Activated CD4-positive, alpha-beta T cell treated with anti-CD3 and anti-CD28 coated beads, Interleukin-2, amount 10 ng/mL, durations not matched to agents 24 days and 14 days (primary cell): ENCODE measurements around the gene OPCML. TPM values are rescaled to one million over a fixed set of nuclear protein-coding genes. Genes with fewer than 3 reads are reported as not detected.

Experiments
- DNase-seq: peaks from one replicate; pipeline ENCODE4 v3.0.0; 2022
- H3K27ac Mint-ChIP-seq: one replicate; pipeline ENCODE4 v1.8.0; 2022; ENCODE audit warnings: mild to moderate bottlenecking, mixed read lengths
- H3K27me3 Mint-ChIP-seq: one replicate; pipeline ENCODE4 v1.8.0; 2022; ENCODE audit warnings: mixed read lengths
- H3K36me3 Mint-ChIP-seq: one replicate; pipeline ENCODE4 v1.8.0; 2022; ENCODE audit warnings: low read depth, mild to moderate bottlenecking, mixed read lengths
- H3K4me1 Mint-ChIP-seq: one replicate; pipeline ENCODE4 v1.8.0; 2021; ENCODE audit warnings: mixed read lengths
- H3K4me3 Mint-ChIP-seq: one replicate; pipeline ENCODE4 v1.8.0; 2022; ENCODE audit warnings: mild to moderate bottlenecking, moderate library complexity, mixed read lengths
- H3K9me3 Mint-ChIP-seq: one replicate; pipeline ENCODE4 v1.8.0; 2021; ENCODE audit warnings: mixed read lengths
- intact Hi-C: fragments of 100-400 bp; cut with micrococcal nuclease; formaldehyde crosslinking; loops from one replicate; pipeline ENCODE4 v1.15.1; 2023
- total RNA-seq: library from RNA; stranded (reverse); gene quantifications from 2 replicates; pipeline ENCODE4 v1.2.3, GENCODE V29; 2022

OPCML gene
- total RNA-seq, 1 donor from 2014 or later: not detected

DNA sequence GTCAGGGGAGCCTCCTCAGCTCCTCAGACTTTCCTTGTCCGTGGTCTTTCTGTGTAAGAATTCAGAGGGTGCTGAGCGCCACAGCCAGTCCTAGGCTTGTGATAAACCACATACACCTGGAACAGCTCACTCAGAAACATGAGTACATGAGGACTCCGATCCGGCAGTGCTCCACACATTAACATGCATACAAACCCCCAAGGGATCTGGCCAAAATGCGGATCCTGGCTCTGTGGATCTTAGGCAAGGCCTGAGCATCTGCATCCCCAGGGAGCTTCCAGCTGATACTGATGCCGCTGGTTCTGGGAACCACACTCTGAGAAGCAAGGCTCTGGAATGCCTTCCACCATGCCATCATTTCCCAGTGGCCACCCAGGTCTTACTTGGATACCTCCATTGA, 20.6 kb upstream of the OPCML start:
- intact Hi-C loops: no loop called here
- no peak overlapping the region for H3K4me3 Mint-ChIP-seq
- H3K27me3 Mint-ChIP-seq: no peaks in the 10 kb centered on the region
- no peaks in the 10 kb centered on the region for H3K9me3 Mint-ChIP-seq
- H3K4me1 Mint-ChIP-seq: no peaks in the 10 kb centered on the region
- DNase-seq: no peak
- no peaks in the 10 kb centered on the region for H3K36me3 Mint-ChIP-seq
- H3K27ac Mint-ChIP-seq: no peak overlapping the region

- intact Hi-C loops: no loop called here
- no peaks in the 10 kb centered on the region for H3K4me1 Mint-ChIP-seq
Observed at GRCh38 chr11:133551064-133551463, 18.8 kb upstream of the OPCML start.

GRCh38 chr11:133549826-133550225, 17.5 kb upstream of the OPCML start:
- Mint-ChIP-seq H3K4me1 (no peaks in the 10 kb centered on the region), H3K36me3 (no peaks in the 10 kb centered on the region), H3K27me3 (no peaks in the 10 kb centered on the region), H3K9me3 (no peaks in the 10 kb centered on the region), H3K27ac (no peak overlapping the region), H3K4me3 (no peak overlapping the region)
- intact Hi-C loops: no loop called here
- no peak for DNase-seq

More at GRCh38 chr11:133551064-133551463, 18.8 kb upstream of the OPCML start:
- H3K36me3 Mint-ChIP-seq: no peaks in the 10 kb centered on the region
- no peak overlapping the region for H3K27ac Mint-ChIP-seq
- H3K27me3 Mint-ChIP-seq: no peaks in the 10 kb centered on the region
- no peak overlapping the region for H3K4me3 Mint-ChIP-seq
- H3K9me3 Mint-ChIP-seq: no peaks in the 10 kb centered on the region
- DNase-seq: no peak

GRCh38 chr11:133548641-133549040, 16.3 kb upstream of the OPCML start:
- H3K9me3 Mint-ChIP-seq: no peaks in the 10 kb centered on the region
- no peak overlapping the region for H3K4me3 Mint-ChIP-seq
- H3K27me3 Mint-ChIP-seq: no peaks in the 10 kb centered on the region
- H3K4me1 Mint-ChIP-seq: no peaks in the 10 kb centered on the region
- H3K36me3 Mint-ChIP-seq: no peaks in the 10 kb centered on the region
- DNase-seq: no peak
- H3K27ac Mint-ChIP-seq: no peak overlapping the region
- intact Hi-C loops: no loop called here

DNA sequence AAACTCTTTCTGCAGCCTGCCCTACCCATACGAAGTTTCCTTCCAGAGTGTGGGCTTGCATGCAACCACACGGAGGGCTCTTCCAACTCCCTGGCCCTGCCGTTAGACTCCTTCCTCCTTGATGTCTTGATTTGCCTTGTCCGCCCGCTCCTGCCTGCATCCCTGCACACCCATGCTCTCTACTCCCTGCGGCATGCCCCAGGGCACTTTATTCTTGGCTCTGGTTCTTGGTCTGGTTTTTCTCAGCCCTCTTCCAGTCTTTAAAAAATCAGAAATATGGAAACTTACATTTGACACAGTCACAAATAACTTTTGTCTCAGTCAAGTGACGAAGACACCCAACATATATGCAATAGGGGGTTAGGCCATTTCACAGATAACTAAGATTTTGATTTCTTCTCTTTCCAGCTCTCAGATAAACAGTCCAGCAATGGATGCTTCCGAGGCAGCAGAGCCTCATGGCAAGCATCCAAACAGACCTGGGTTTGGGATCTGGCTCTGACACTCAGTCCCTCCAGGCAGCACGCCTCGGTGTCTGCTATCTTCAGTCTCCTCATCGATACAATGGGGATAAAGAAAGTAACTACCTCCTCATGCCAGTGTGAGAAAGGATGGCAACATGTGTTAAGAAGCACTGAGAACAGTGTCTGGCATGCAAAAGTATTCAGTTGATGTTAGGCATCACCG, 15.7 kb upstream of the OPCML start:
- Mint-ChIP-seq H3K27ac (no peak overlapping the region), H3K27me3 (no peaks in the 10 kb centered on the region), H3K36me3 (no peaks in the 10 kb centered on the region), H3K9me3 (no peaks in the 10 kb centered on the region), H3K4me1 (no peaks in the 10 kb centered on the region), H3K4me3 (no peak overlapping the region)
- DNase-seq: no peak
- intact Hi-C loops: no loop called here

GRCh38 chr11:133545199-133545803, 13.0 kb upstream of the OPCML start:
- Mint-ChIP-seq H3K36me3 (no peaks in the 10 kb centered on the region), H3K27me3 (no peaks in the 10 kb centered on the region), H3K4me3 (no peak overlapping the region), H3K9me3 (no peaks in the 10 kb centered on the region), H3K4me1 (no peaks in the 10 kb centered on the region), H3K27ac (no peak overlapping the region)
- DNase-seq: no peak
- intact Hi-C loops: no loop called here

GRCh38 chr11:133541720-133542095, 9.4 kb upstream of the OPCML start:
- H3K36me3 Mint-ChIP-seq: no peaks in the 10 kb centered on the region
- DNase-seq: no peak
- H3K27me3 Mint-ChIP-seq: no peaks in the 10 kb centered on the region
- no peaks in the 10 kb centered on the region for H3K9me3 Mint-ChIP-seq
- H3K4me1 Mint-ChIP-seq: no peaks in the 10 kb centered on the region
- no peak overlapping the region for H3K4me3 Mint-ChIP-seq
- intact Hi-C loops: no loop called here
- H3K27ac Mint-ChIP-seq: no peak overlapping the region

DNA sequence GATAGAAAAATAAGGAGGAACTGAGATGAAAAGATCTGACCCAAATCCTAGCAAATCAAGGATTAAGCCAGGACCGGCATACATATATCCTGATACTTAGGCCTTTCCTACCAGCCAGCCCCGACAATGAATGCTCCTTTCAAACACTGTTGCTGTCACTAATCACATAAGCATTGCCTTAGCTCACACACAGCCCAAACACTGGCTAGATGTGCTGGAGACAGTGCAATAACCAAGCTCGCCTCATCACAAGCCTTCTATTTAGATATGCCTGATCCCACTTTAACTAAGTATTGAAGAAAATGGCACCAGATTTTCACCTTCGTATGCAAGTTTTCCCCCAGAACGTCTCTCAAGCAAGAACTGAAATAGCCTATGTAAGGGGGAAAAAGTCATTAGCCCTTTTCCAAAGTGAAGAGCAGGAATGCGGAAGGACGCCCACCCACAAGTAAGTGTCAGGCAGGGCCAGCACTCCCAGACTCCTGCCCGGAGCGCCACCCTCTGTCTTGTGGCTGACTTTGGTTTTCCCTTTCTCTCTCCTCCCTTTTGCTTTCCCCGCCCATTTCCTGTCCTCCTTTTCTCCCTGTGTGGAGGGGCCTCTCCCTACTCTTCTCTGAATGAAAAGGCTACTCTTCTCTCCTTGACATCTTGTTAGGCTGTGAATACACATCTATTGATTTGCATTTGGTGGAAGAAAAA, 8.9 kb upstream of the OPCML start:
- H3K4me3 Mint-ChIP-seq: no peak overlapping the region
- intact Hi-C loops: no loop called here
- H3K36me3 Mint-ChIP-seq: no peaks in the 10 kb centered on the region
- peaks cover 2% of the 10 kb centered on the region for H3K27me3 Mint-ChIP-seq
- no peak overlapping the region for H3K27ac Mint-ChIP-seq
- H3K9me3 Mint-ChIP-seq: no peaks in the 10 kb centered on the region
- no peaks in the 10 kb centered on the region for H3K4me1 Mint-ChIP-seq
- no peak for DNase-seq

DNA sequence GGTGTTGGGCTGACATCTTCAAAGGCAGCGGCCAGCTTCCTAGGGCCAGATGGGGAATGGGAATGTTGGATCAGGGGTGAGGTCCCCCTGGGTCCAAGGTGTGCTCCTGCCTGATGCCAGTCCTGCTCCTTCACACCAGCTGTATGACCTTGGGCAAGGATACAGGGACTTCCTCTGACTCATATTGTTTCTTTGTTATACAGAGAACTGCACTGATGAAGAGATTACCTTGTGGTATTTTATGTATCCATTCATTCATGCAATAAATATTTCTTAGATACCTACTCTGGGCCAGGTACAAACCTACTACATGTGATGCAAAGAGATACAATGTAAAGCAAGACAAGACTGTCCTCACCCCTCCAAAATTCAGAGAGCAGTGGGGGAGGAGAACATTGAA, 3.9 kb upstream of the OPCML start:
- no peaks in the 10 kb centered on the region for H3K36me3 Mint-ChIP-seq
- H3K27me3 Mint-ChIP-seq: peaks cover 22% of the 10 kb centered on the region
- H3K27ac Mint-ChIP-seq: no peak overlapping the region
- no peak overlapping the region for H3K4me3 Mint-ChIP-seq
- H3K4me1 Mint-ChIP-seq: no peaks in the 10 kb centered on the region
- H3K9me3 Mint-ChIP-seq: no peaks in the 10 kb centered on the region
- intact Hi-C loops: no loop called here
- DNase-seq: no peak

DNA sequence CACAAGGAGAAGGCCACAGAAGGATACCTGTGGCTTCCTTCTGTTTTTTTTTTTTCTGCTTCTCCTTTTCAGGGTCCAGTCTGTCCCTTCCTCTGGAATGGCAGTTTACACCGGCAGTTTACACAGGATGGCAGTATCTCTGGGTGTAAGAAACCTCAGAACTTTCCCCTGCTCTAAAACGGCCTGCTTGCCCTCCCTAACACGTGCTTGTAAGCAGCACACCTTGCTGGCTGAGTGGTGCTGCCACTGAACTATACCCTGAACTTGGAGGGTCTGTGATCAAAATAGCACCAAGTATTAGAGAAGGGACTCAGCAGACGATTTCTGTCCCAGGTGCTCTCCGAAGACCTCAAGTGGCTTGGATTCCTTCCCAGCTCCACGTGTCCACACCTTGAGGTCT, 904 bp upstream of the OPCML start:
- DNase-seq: no peak
- Mint-ChIP-seq H3K27ac (no peak overlapping the region), H3K27me3 (peaks cover 40% of the 10 kb centered on the region), H3K36me3 (no peaks in the 10 kb centered on the region), H3K4me1 (no peaks in the 10 kb centered on the region), H3K4me3 (no peak overlapping the region), H3K9me3 (no peaks in the 10 kb centered on the region)
- intact Hi-C loops: no loop called here

- Mint-ChIP-seq H3K27ac (no peak overlapping the region), H3K27me3 (peaks cover 40% of the 10 kb centered on the region), H3K36me3 (no peaks in the 10 kb centered on the region), H3K4me1 (no peaks in the 10 kb centered on the region), H3K4me3 (no peak overlapping the region), H3K9me3 (no peaks in the 10 kb centered on the region)
- intact Hi-C loops: no loop called here
- no peak for DNase-seq
Observed at GRCh38 chr11:133531458-133531857, 843 bp downstream of the OPCML start.

DNA sequence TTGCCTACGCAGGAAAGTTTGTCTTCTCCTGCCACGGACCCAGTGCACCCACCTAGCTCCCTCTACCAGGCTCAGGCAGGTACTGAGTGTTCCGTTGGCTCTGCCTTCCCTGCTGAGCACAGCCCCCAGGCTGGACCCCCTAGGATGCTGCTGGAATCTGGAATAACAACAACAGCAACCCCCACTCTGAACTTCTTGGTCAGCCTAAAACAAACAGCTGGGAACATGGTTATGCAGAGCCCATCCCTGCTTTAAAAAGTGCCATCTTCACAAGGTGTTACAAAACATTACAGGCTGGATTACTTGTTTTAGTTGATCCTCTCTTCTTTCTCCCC, 1.8 kb downstream of the OPCML start:
- Mint-ChIP-seq H3K36me3 (no peaks in the 10 kb centered on the region), H3K27me3 (peaks cover 38% of the 10 kb centered on the region), H3K9me3 (no peaks in the 10 kb centered on the region), H3K27ac (no peak overlapping the region), H3K4me3 (no peak overlapping the region), H3K4me1 (no peaks in the 10 kb centered on the region)
- DNase-seq: no peak
- intact Hi-C loops: no loop called here

DNA sequence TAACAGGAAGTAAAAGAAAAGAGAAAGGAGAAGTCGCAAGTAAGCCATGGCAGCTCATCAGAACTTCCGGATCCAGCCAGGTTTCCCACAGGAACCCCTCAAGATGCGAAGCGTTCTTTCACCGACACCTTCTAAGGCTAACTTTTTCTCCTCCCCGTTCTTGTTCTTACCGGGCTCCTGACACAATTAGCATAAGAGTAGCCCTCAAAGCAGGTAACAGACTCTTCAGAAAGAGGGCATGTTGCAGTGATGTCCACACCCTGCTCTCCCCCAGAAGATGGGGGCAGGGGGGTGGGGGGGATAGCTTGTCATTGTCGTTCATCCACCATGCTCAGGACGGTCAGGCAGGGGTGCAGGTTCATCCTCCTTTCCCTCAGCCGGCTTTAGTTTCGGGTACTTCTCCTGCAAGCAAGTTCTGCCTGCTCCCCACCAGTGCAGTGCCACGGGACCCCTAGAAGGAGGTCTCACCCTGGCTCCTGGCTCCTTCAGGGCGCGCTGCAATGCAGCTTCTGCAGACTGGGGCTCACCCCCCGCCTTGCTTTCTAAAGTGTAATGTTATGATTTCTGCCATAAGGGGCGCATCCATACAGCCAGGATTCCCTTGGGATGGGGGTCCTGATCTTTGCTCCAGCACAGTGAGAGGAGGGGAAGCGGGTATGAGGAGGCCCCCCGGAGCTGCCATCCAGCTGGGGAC, 2.3 kb downstream of the OPCML start:
- H3K27ac Mint-ChIP-seq: no peak overlapping the region
- H3K36me3 Mint-ChIP-seq: no peaks in the 10 kb centered on the region
- intact Hi-C loops: no loop called here
- H3K9me3 Mint-ChIP-seq: no peaks in the 10 kb centered on the region
- peaks cover 38% of the 10 kb centered on the region for H3K27me3 Mint-ChIP-seq
- no peak overlapping the region for H3K4me3 Mint-ChIP-seq
- H3K4me1 Mint-ChIP-seq: no peaks in the 10 kb centered on the region
- no peak for DNase-seq

DNA sequence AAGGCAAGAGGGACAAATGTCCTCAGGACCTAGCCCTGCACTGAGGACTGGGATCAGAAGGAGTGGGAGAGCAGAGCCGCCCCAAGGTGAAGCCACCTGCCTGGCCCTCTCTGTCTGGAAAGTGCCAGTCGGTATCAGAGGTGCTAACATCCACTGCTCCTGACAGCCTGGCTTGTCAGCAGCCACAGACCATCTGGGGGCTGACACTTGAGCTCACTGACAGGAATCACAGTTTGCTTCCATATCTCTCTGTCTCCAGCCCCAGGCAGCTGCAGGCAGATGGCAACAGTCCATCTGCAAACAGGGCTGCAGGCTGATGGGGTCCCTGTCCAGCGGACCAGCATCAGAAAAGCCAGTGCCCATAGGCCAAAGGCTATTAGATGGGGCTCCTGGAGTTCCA, 5.5 kb downstream of the OPCML start:
- no peak for DNase-seq
- H3K27me3 Mint-ChIP-seq: peaks cover 24% of the 10 kb centered on the region
- H3K9me3 Mint-ChIP-seq: no peaks in the 10 kb centered on the region
- no peaks in the 10 kb centered on the region for H3K36me3 Mint-ChIP-seq
- H3K27ac Mint-ChIP-seq: no peak overlapping the region
- intact Hi-C loops: no loop called here
- no peak overlapping the region for H3K4me3 Mint-ChIP-seq
- no peaks in the 10 kb centered on the region for H3K4me1 Mint-ChIP-seq
